ENCODE results near the gene PPFIBP2. TPM values are rescaled to one million over a fixed set of nuclear protein-coding genes. Genes with fewer than 3 reads are reported as not detected.

PPFIBP2 gene
- 32.9 TPM for polyA plus RNA-seq (2013, experiment 1 of 2; ENCODE audit: insufficient read length)
- polyA plus RNA-seq (2013, experiment 2 of 2; ENCODE audit: insufficient read length), result 34.8 TPM

GRCh38 chr11:7513234-7514098, at the start of gene PPFIBP2:
PPFIBP2 (plus strand) TSS chr11:7513999; CDS start chr11:7549476, 35,477 bp downstream.
- DNase-seq, result peak; percentile 63

GRCh38 chr11:7467652-7468051, 46.1 kb upstream of the PPFIBP2 start:
- no peak for DNase-seq

- DNase-seq, result no peak
Measured at GRCh38 chr11:7469351-7469865, 44.4 kb upstream of the PPFIBP2 start.

- no peak for DNase-seq
Measured at GRCh38 chr11:7471071-7471470, 42.7 kb upstream of the PPFIBP2 start.

GRCh38 chr11:7473717-7474116, 40.1 kb upstream of the PPFIBP2 start:
- no peak for DNase-seq

- DNase-seq, result no peak
Measured at GRCh38 chr11:7480113-7480512, 33.7 kb upstream of the PPFIBP2 start.

GRCh38 chr11:7484131-7484530, 29.7 kb upstream of the PPFIBP2 start:
- DNase-seq, result no peak

GRCh38 chr11:7484645-7485044, 29.2 kb upstream of the PPFIBP2 start:
- no peak for DNase-seq

- peak; percentile 78 for DNase-seq
Measured at GRCh38 chr11:7485186-7486097, 28.4 kb upstream of the PPFIBP2 start, which contains the start of gene OLFML1. OLFML1 (plus strand) TSS chr11:7485506; CDS start chr11:7485876, 370 bp downstream.

GRCh38 chr11:7486098-7486780, 27.6 kb upstream of the PPFIBP2 start:
- no peak for DNase-seq

- DNase-seq, result peak; percentile 31
Measured at GRCh38 chr11:7486781-7487140, 27.0 kb upstream of the PPFIBP2 start.

- no peak for DNase-seq
Measured at GRCh38 chr11:7487360-7487759, 26.4 kb upstream of the PPFIBP2 start.

GRCh38 chr11:7488681-7489080, 25.1 kb upstream of the PPFIBP2 start:
- DNase-seq, result no peak

- DNase-seq, result no peak
Measured at GRCh38 chr11:7489376-7489775, 24.4 kb upstream of the PPFIBP2 start.

GRCh38 chr11:7490054-7490453, 23.7 kb upstream of the PPFIBP2 start:
- DNase-seq, result peak; percentile 69

- no peak for DNase-seq
Measured at GRCh38 chr11:7490535-7490934, 23.3 kb upstream of the PPFIBP2 start.

GRCh38 chr11:7492253-7492652, 21.5 kb upstream of the PPFIBP2 start:
- no peak for DNase-seq

- DNase-seq, result no peak
Measured at GRCh38 chr11:7493670-7494069, 20.1 kb upstream of the PPFIBP2 start.

- no peak for DNase-seq
Measured at GRCh38 chr11:7494086-7494745, 19.6 kb upstream of the PPFIBP2 start.

- no peak for DNase-seq
Measured at GRCh38 chr11:7495882-7496551, 17.8 kb upstream of the PPFIBP2 start.

GRCh38 chr11:7498193-7498592, 15.6 kb upstream of the PPFIBP2 start:
- DNase-seq, result no peak

Data from fibroblast of skin of scalp (primary cell).